ENCODE data around the gene GFOD2.

GFOD2 gene

GRCh38 chr16:67659675-67660563 lies 59.2 kb downstream of the GFOD2 start, which contains the start of gene ACD:
TSS of gene ACD (minus strand) at chr16:67660260. CDS start at chr16:67660220, 40 bp downstream.
- peak; percentile 73 for DNase-seq (ENCODE audit: low read depth, low spot score)

- no peak for DNase-seq (ENCODE audit: low read depth, low spot score)
Measured at GRCh38 chr16:67658849-67659674, 60.1 kb downstream of the GFOD2 start.

- no peak for DNase-seq (ENCODE audit: low read depth, low spot score)
Measured at GRCh38 chr16:67657751-67658518, 61.2 kb downstream of the GFOD2 start.

GRCh38 chr16:67657017-67657608 lies 62.0 kb downstream of the GFOD2 start:
- no peak for DNase-seq (ENCODE audit: low read depth, low spot score)

GRCh38 chr16:67656344-67657016 lies 62.6 kb downstream of the GFOD2 start:
- no peak for DNase-seq (ENCODE audit: low read depth, low spot score)

GRCh38 chr16:67655363-67655762 lies 63.8 kb downstream of the GFOD2 start:
- no peak for DNase-seq (ENCODE audit: low read depth, low spot score)

- DNase-seq (ENCODE audit: low read depth, low spot score): no peak
Measured at GRCh38 chr16:67654403-67654911, 64.7 kb downstream of the GFOD2 start.

GRCh38 chr16:67653789-67654402 lies 65.2 kb downstream of the GFOD2 start:
- DNase-seq (ENCODE audit: low read depth, low spot score): no peak

- DNase-seq (ENCODE audit: low read depth, low spot score): no peak
Measured at GRCh38 chr16:67653128-67653788, 65.9 kb downstream of the GFOD2 start.

- no peak for DNase-seq (ENCODE audit: low read depth, low spot score)
Measured at GRCh38 chr16:67652578-67653127, 66.5 kb downstream of the GFOD2 start.

- DNase-seq (ENCODE audit: low read depth, low spot score): no peak
Measured at GRCh38 chr16:67651847-67652246, 67.3 kb downstream of the GFOD2 start.

- no peak for DNase-seq (ENCODE audit: low read depth, low spot score)
Measured at GRCh38 chr16:67651039-67651438, 68.1 kb downstream of the GFOD2 start.

GRCh38 chr16:67650023-67650422 lies 69.1 kb downstream of the GFOD2 start:
- DNase-seq (ENCODE audit: low read depth, low spot score): no peak

GRCh38 chr16:67649494-67649931 lies 69.6 kb downstream of the GFOD2 start:
- no peak for DNase-seq (ENCODE audit: low read depth, low spot score)

- no peak for DNase-seq (ENCODE audit: low read depth, low spot score)
Measured at GRCh38 chr16:67648764-67649407, 70.2 kb downstream of the GFOD2 start.

GRCh38 chr16:67648088-67648763 lies 70.9 kb downstream of the GFOD2 start:
- DNase-seq (ENCODE audit: low read depth, low spot score): no peak

GRCh38 chr16:67647681-67648080 lies 71.4 kb downstream of the GFOD2 start:
- DNase-seq (ENCODE audit: low read depth, low spot score): no peak

GRCh38 chr16:67647111-67647651 lies 71.9 kb downstream of the GFOD2 start:
- no peak for DNase-seq (ENCODE audit: low read depth, low spot score)
